OCI-LY3 (cell line): ENCODE measurements around the gene TCF23.

Source experiments
- H2AFZ ChIP-seq: fragments of 200-600, 300-600 bp; shearing (Covaris generic); 2 replicates; pipeline ENCODE4 v1.6.0; 2014; ENCODE audit warnings: antibody characterized with exemption, low read depth, low read length
- H3K27ac ChIP-seq: fragments of 200-600, 300-600 bp; sonication (generic); 2 replicates; pipeline ENCODE4 v1.5.1; 2014; ENCODE audit warnings: mild to moderate bottlenecking, low read length, moderate library complexity, mixed read lengths
- H3K27me3 ChIP-seq: fragments of 200-600, 300-600 bp; sonication (generic); 2 replicates; pipeline ENCODE4 v1.6.1; 2014; ENCODE audit warnings: low read depth, low read length, mixed read lengths
- H3K36me3 ChIP-seq: fragments of 200-600, 300-600 bp; sonication (generic); replicated peaks from 2 replicates; pipeline ENCODE3; 2014; ENCODE audit warnings: low read depth, low read length, mixed read lengths
- H3K4me1 ChIP-seq: fragments of 300-600, 200-600 bp; sonication (generic); 2 replicates; pipeline ENCODE4 v1.6.1; 2014; ENCODE audit warnings: low read length, mixed read lengths
- H3K4me2 ChIP-seq: fragments of 200-600, 300-600 bp; sonication (generic); 2 replicates; pipeline ENCODE4 v1.6.1; 2014; ENCODE audit warnings: low read length, mixed read lengths
- H3K4me3 ChIP-seq: fragments of 300-600, 200-600 bp; sonication (generic); 2 replicates; pipeline ENCODE4 v1.5.1; 2014; ENCODE audit warnings: antibody characterized with exemption, mild to moderate bottlenecking, low read length, moderate library complexity
- H3K79me2 ChIP-seq: fragments of 300-600, 200-600 bp; shearing (Covaris generic); 2 replicates; pipeline ENCODE4 v1.6.1; 2014; ENCODE audit warnings: mild to moderate bottlenecking, low read length, mixed read lengths
- H3K9ac ChIP-seq: fragments of 300-600, 200-600 bp; shearing (Covaris generic); 2 replicates; pipeline ENCODE4 v1.6.0; 2014; ENCODE audit warnings: mild to moderate bottlenecking, low read length, moderate library complexity
- H3K9me3 ChIP-seq: fragments of 200-600, 300-600 bp; shearing (Covaris generic); 2 replicates; pipeline ENCODE4 v1.6.1; 2014; ENCODE audit warnings: low read length, mixed read lengths; ENCODE audit not compliant: insufficient read depth
- H4K20me1 ChIP-seq: fragments of 200-600, 300-600 bp; sonication (generic); 2 replicates; pipeline ENCODE4 v1.6.1; 2016; ENCODE audit warnings: low read length, mixed read lengths; ENCODE audit not compliant: insufficient read depth
- EZH2phosphoT487 ChIP-seq: fragments of 200-600 bp; shearing (Covaris generic); IDR thresholded peaks from 2 replicates; pipeline ENCODE4 v1.6.1; 2018; ENCODE audit warnings: antibody characterized with exemption, mixed run types, low read depth
- TF ChIP-seq, protein P1 (sequence below): fragments of 200-600, 300-600 bp; sonication (generic); IDR thresholded peaks from 2 replicates; pipeline ENCODE4 v1.5.1; 2014; ENCODE audit warnings: antibody characterized with exemption, low read length, low read depth

The TCF23 gene

GRCh38 chr2:27204566-27204965, 55.8 kb downstream of the TCF23 start:
- no peak overlapping the region for H3K4me2 ChIP-seq
- H3K4me1 ChIP-seq = no peaks in the 10 kb centered on the region
- no peak overlapping the region for H3K9ac ChIP-seq
- H3K9me3 ChIP-seq = no peaks in the 10 kb centered on the region
- H3K36me3 ChIP-seq = peaks cover 25% of the 10 kb centered on the region
- no peak overlapping the region for H3K27ac ChIP-seq
- no peak overlapping the region for H3K4me3 ChIP-seq
- H3K27me3 ChIP-seq = no peaks in the 10 kb centered on the region
- no peaks in the 10 kb centered on the region for H4K20me1 ChIP-seq
- no peak overlapping the region for H2AFZ ChIP-seq
- no peaks in the 10 kb centered on the region for H3K79me2 ChIP-seq
- no peak for TF ChIP-seq EZH2phosphoT487
- TF ChIP-seq, protein P1, sequence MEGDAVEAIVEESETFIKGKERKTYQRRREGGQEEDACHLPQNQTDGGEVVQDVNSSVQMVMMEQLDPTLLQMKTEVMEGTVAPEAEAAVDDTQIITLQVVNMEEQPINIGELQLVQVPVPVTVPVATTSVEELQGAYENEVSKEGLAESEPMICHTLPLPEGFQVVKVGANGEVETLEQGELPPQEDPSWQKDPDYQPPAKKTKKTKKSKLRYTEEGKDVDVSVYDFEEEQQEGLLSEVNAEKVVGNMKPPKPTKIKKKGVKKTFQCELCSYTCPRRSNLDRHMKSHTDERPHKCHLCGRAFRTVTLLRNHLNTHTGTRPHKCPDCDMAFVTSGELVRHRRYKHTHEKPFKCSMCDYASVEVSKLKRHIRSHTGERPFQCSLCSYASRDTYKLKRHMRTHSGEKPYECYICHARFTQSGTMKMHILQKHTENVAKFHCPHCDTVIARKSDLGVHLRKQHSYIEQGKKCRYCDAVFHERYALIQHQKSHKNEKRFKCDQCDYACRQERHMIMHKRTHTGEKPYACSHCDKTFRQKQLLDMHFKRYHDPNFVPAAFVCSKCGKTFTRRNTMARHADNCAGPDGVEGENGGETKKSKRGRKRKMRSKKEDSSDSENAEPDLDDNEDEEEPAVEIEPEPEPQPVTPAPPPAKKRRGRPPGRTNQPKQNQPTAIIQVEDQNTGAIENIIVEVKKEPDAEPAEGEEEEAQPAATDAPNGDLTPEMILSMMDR = no peak

- Histone ChIP-seq H3K4me2 (no peak overlapping the region), H2AFZ (no peak overlapping the region), H3K36me3 (peaks cover 25% of the 10 kb centered on the region), H3K9me3 (no peaks in the 10 kb centered on the region), H3K27ac (no peak overlapping the region), H3K27me3 (no peaks in the 10 kb centered on the region), H3K9ac (no peak overlapping the region), H3K4me3 (no peak overlapping the region), H4K20me1 (no peaks in the 10 kb centered on the region), H3K4me1 (no peaks in the 10 kb centered on the region), H3K79me2 (no peaks in the 10 kb centered on the region)
- TF ChIP-seq, protein P1 = no peak
- no peak for TF ChIP-seq EZH2phosphoT487
Measured at GRCh38 chr2:27205206-27205605, 56.4 kb downstream of the TCF23 start.

DNA sequence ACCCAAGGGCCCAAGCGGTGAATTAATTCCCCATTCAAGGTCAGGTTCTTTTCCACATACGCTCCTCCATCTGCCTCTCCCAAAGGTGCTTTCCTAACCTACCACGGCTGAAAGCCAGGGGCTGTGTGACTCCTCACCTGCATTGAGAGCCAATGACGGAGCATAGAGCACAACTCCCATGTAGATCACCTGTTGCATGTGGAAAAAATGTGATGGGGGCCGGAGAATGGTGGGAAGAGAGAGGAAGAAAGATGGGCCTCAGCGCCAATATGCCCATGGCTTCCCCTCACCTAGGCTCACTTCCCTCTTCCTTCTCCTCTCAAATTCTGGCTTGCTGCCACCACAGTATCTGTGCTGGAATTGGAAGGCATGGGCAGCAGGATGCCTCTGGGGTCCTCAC, 57.5 kb downstream of the TCF23 start:
- Histone ChIP-seq H3K79me2 (peaks cover 4% of the 10 kb centered on the region), H4K20me1 (no peaks in the 10 kb centered on the region), H2AFZ (no peak overlapping the region), H3K36me3 (peaks cover 25% of the 10 kb centered on the region), H3K9me3 (no peaks in the 10 kb centered on the region), H3K4me1 (peaks cover 4% of the 10 kb centered on the region), H3K27me3 (no peaks in the 10 kb centered on the region), H3K9ac (no peak overlapping the region), H3K27ac (no peak overlapping the region), H3K4me3 (no peak overlapping the region), H3K4me2 (no peak overlapping the region)
- TF ChIP-seq EZH2phosphoT487 = no peak
- TF ChIP-seq, protein P1 = no peak
